ENCODE results near the gene GPATCH2.

Gene GPATCH2

GRCh38 chr1:217478450-217478849, 152.4 kb downstream of the GPATCH2 start:
- no peak for TF ChIP-seq CTCF (IDR thresholded peaks at IDR 0.05; ENCODE audit: extremely low read depth, missing control alignments)
- no peak for DNase-seq (ENCODE audit: low spot score)

- TF ChIP-seq CTCF (IDR thresholded peaks at IDR 0.05; ENCODE audit: extremely low read depth, missing control alignments) = no peak
- DNase-seq (ENCODE audit: low spot score) = no peak
Measured at GRCh38 chr1:217472915-217473314, 158.0 kb downstream of the GPATCH2 start.

- DNase-seq (ENCODE audit: low spot score) = no peak
- no peak for TF ChIP-seq CTCF (IDR thresholded peaks at IDR 0.05; ENCODE audit: extremely low read depth, missing control alignments)
Measured at GRCh38 chr1:217471403-217471802, 159.5 kb downstream of the GPATCH2 start.

GRCh38 chr1:217469983-217470382, 160.9 kb downstream of the GPATCH2 start:
- DNase-seq (ENCODE audit: low spot score) = no peak
- TF ChIP-seq CTCF (IDR thresholded peaks at IDR 0.05; ENCODE audit: extremely low read depth, missing control alignments) = no peak

- TF ChIP-seq CTCF (IDR thresholded peaks at IDR 0.05; ENCODE audit: extremely low read depth, missing control alignments) = no peak
- DNase-seq (ENCODE audit: low spot score) = no peak
Measured at GRCh38 chr1:217465102-217465501, 165.8 kb downstream of the GPATCH2 start.

GRCh38 chr1:217462666-217463065, 168.2 kb downstream of the GPATCH2 start:
- no peak for DNase-seq (ENCODE audit: low spot score)
- TF ChIP-seq CTCF (IDR thresholded peaks at IDR 0.05; ENCODE audit: extremely low read depth, missing control alignments) = no peak

GRCh38 chr1:217462159-217462558, 168.7 kb downstream of the GPATCH2 start:
- TF ChIP-seq CTCF (IDR thresholded peaks at IDR 0.05; ENCODE audit: extremely low read depth, missing control alignments) = no peak
- no peak for DNase-seq (ENCODE audit: low spot score)
